Measurements from ENCODE around the gene TRIM41. TPM values are rescaled to one million over a fixed set of nuclear protein-coding genes. Genes with fewer than 3 reads are reported as not detected.

Gene TRIM41
- total RNA-seq, 1 experiment from 2014 or later: 34.2 TPM

DNA sequence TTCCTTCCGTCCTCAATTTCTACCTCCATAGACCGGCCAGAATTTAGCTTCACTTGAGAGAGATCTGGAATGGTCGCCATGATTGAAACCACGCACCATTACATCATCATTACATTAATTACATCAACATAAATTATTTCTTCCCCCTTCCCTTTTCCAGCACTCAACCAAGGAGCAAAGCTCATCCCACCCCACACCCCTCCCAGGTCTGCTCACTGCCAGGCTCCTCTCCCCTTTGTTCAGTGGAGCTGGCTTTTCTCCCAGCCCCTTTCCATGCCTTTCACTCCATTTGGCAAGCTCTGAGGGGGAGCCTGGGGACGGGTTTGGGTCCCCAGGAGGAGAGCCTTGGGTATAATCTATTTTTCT lies 12.2 kb downstream of the TRIM41 start:
- TF ChIP-seq, protein P1, sequence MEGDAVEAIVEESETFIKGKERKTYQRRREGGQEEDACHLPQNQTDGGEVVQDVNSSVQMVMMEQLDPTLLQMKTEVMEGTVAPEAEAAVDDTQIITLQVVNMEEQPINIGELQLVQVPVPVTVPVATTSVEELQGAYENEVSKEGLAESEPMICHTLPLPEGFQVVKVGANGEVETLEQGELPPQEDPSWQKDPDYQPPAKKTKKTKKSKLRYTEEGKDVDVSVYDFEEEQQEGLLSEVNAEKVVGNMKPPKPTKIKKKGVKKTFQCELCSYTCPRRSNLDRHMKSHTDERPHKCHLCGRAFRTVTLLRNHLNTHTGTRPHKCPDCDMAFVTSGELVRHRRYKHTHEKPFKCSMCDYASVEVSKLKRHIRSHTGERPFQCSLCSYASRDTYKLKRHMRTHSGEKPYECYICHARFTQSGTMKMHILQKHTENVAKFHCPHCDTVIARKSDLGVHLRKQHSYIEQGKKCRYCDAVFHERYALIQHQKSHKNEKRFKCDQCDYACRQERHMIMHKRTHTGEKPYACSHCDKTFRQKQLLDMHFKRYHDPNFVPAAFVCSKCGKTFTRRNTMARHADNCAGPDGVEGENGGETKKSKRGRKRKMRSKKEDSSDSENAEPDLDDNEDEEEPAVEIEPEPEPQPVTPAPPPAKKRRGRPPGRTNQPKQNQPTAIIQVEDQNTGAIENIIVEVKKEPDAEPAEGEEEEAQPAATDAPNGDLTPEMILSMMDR (conservative IDR thresholded peaks at IDR 0.05): no peak
- H3T11ph ChIP-seq (ENCODE audit: low read length): no peak overlapping the region
- H3K27me3 ChIP-seq (ENCODE audit: insufficient read depth, low read length): no peaks in the 10 kb centered on the region
- no peak overlapping the region for H2BK12ac ChIP-seq (ENCODE audit: insufficient read length, low read depth, low read length)
- H3K27me3 Mint-ChIP-seq (ENCODE audit: low read depth): no peaks in the 10 kb centered on the region; the same call in 1 of the 2 replicates
- H3K9ac ChIP-seq (ENCODE audit: extremely low read depth, insufficient read length, low read length): no peak overlapping the region
- no peaks in the 10 kb centered on the region for H3K79me2 ChIP-seq (ENCODE audit: insufficient read depth, low read length)
- H3K27ac Mint-ChIP-seq: peak overlapping the region in 2 of 3 experiments; percentile 30 to 93; a peak in 5 of 7 replicates
- peaks cover 53 to 90% (median 69%) of the 10 kb centered on the region in 3 experiments for H3K36me3 Mint-ChIP-seq (ENCODE audit: insufficient read depth in 1 of 3, low read depth in 3 of 3)
- no peak overlapping the region for H3K14ac ChIP-seq (ENCODE audit: insufficient read depth, low read length)
- H3K79me1 ChIP-seq (ENCODE audit: insufficient read depth, low read depth, low read length, poor library complexity, severe bottlenecking): no peaks in the 10 kb centered on the region
- no peak overlapping the region for H4K5ac ChIP-seq (ENCODE audit: insufficient read length, low read depth, low read length)
- H4K8ac ChIP-seq (replicated peaks; ENCODE audit: insufficient read length, low read depth, low read length): no peak overlapping the region
- H4K91ac ChIP-seq (ENCODE audit: insufficient read length, low read depth, low read length): no peak overlapping the region
- H2BK120ac ChIP-seq (ENCODE audit: low read depth, low read length, poor library complexity, severe bottlenecking): no peak overlapping the region
- peak overlapping the region; percentile 18 for H3K27ac ChIP-seq (ENCODE audit: insufficient read length, low read depth, low read length)
- H3K9me3 Mint-ChIP-seq: no peaks in the 10 kb centered on the region
- no peak overlapping the region for H2BK20ac ChIP-seq (ENCODE audit: low read depth, low read length, poor library complexity, severe bottlenecking)
- H2AFZ ChIP-seq (ENCODE audit: low read length): no peak overlapping the region
- no peak overlapping the region for H3K4ac ChIP-seq (ENCODE audit: low read depth, low read length)
- no peak overlapping the region for H3K56ac ChIP-seq (ENCODE audit: insufficient read length, low read depth, low read length)
- H3K9me3 ChIP-seq (ENCODE audit: control insufficient read depth, low read depth, low read length): no peaks in the 10 kb centered on the region
- H2AK5ac ChIP-seq (ENCODE audit: insufficient read length, low read length): no peak overlapping the region
- H3K18ac ChIP-seq (ENCODE audit: insufficient read length, low read depth, low read length): no peak overlapping the region
- no peaks in the 10 kb centered on the region for H4K20me1 ChIP-seq (ENCODE audit: control insufficient read depth, insufficient read depth, insufficient read length)
- H3K23me2 ChIP-seq (ENCODE audit: insufficient read length, low read depth, low read length, poor library complexity, severe bottlenecking): no peaks in the 10 kb centered on the region
- no peak overlapping the region for H2BK15ac ChIP-seq (ENCODE audit: low read depth, low read length)
- no peak overlapping the region for H3K23ac ChIP-seq (ENCODE audit: insufficient read length, low read depth, low read length)
- H3K4me2 ChIP-seq (ENCODE audit: insufficient read depth, insufficient read length, low read length): no peak overlapping the region
- peak overlapping the region in 1 of 2 experiments; percentile 19; a peak in 1 of 5 replicates for H3K4me3 Mint-ChIP-seq
- WGBS (ENCODE audit: extremely low coverage, insufficient read length, low lambda C conversion rate): 100% methylated on average over 1 of the region's 5 CpGs
- DNase-seq: no peak
- no peak overlapping the region for H2BK5ac ChIP-seq (ENCODE audit: insufficient read length, low read length)
- H3K4me1 ChIP-seq (ENCODE audit: insufficient read depth, low read length): no peaks in the 10 kb centered on the region
- peaks cover 3 to 18% of the 10 kb centered on the region in 2 experiments; a peak in 1 of 4 replicates for H3K4me1 Mint-ChIP-seq

All from H9 (cell line).